Measurements from ENCODE around the gene GOLGA6C. TPM values are rescaled to one million over a fixed set of nuclear protein-coding genes. Genes with fewer than 3 reads are reported as not detected.
"Not testable (repeated sequence)": the region's sequence is repeated elsewhere in the genome, so short reads cannot be mapped to it uniquely, and the experiment has no call there.

GOLGA6C gene
- total RNA-seq, 1 donor from 2014 or later = not detected

GRCh38 chr15:75307778-75308390 is 49.8 kb downstream of the GOLGA6C start:
- Histone ChIP-seq H3K4me3 (no peak overlapping the region), H3K9me3 (no peaks in the 10 kb centered on the region), H3K36me3 (no peaks in the 10 kb centered on the region), H3K4me1 (no peaks in the 10 kb centered on the region), H3K27ac (no peak overlapping the region), H3K27me3 (ENCODE audit: low read depth) (peaks cover 10% of the 10 kb centered on the region)
- TF ChIP-seq CTCF (IDR thresholded peaks at IDR 0.05) = peak; percentile 36
- intact Hi-C loops (cut with DNase I) = no loop called here
- peak; percentile 63 to 77 for ATAC-seq
- no peak for DNase-seq

- no peaks in the 10 kb centered on the region for H3K4me1 ChIP-seq
- no peaks in the 10 kb centered on the region for H3K36me3 ChIP-seq
- H3K4me3 ChIP-seq = no peak overlapping the region
- H3K9me3 ChIP-seq = no peaks in the 10 kb centered on the region
- no peak overlapping the region for H3K27ac ChIP-seq
- intact Hi-C loops (cut with DNase I) = no loop called here
- DNase-seq = no peak
- H3K27me3 ChIP-seq (ENCODE audit: low read depth) = peaks cover 10% of the 10 kb centered on the region
- no peak for ATAC-seq
- no peak for TF ChIP-seq CTCF (IDR thresholded peaks at IDR 0.05)
These were observed 51.6 kb downstream of the GOLGA6C start for GRCh38 chr15:75309711-75310110.

GRCh38 chr15:75312548-75312947 is 54.4 kb downstream of the GOLGA6C start:
- H3K27ac ChIP-seq; DNase-seq; intact Hi-C loops (cut with DNase I); H3K27me3 ChIP-seq (ENCODE audit: low read depth); H3K4me3 ChIP-seq; ATAC-seq; H3K9me3 ChIP-seq; H3K36me3 ChIP-seq; H3K4me1 ChIP-seq: not testable (repeated sequence)

- no peak for ATAC-seq
- no peak for DNase-seq
These were observed 55.1 kb downstream of the GOLGA6C start for GRCh38 chr15:75313116-75313845.

GRCh38 chr15:75314552-75315290 is 56.6 kb downstream of the GOLGA6C start:
- no peak for TF ChIP-seq CTCF (IDR thresholded peaks at IDR 0.05)
- ATAC-seq (no peak), DNase-seq (no peak)
- Histone ChIP-seq H3K27me3 (ENCODE audit: low read depth) (no peaks in the 10 kb centered on the region), H3K36me3 (no peaks in the 10 kb centered on the region), H3K4me3 (no peak overlapping the region), H3K27ac (no peak overlapping the region), H3K4me1 (no peaks in the 10 kb centered on the region), H3K9me3 (no peaks in the 10 kb centered on the region)
- intact Hi-C loops (cut with DNase I) = no loop called here

More at GRCh38 chr15:75313116-75313845, 55.1 kb downstream of the GOLGA6C start:
- Histone ChIP-seq H3K9me3 (no peaks in the 10 kb centered on the region), H3K4me1 (no peaks in the 10 kb centered on the region), H3K4me3 (no peak overlapping the region), H3K36me3 (no peaks in the 10 kb centered on the region), H3K27me3 (ENCODE audit: low read depth) (no peaks in the 10 kb centered on the region), H3K27ac (no peak overlapping the region)
- intact Hi-C loops (cut with DNase I) = no loop called here
- no peak for TF ChIP-seq CTCF (IDR thresholded peaks at IDR 0.05)

- intact Hi-C loops (cut with DNase I); ATAC-seq; H3K4me3 ChIP-seq; H3K9me3 ChIP-seq; H3K27me3 ChIP-seq (ENCODE audit: low read depth); H3K36me3 ChIP-seq; H3K4me1 ChIP-seq; DNase-seq; H3K27ac ChIP-seq: not testable (repeated sequence)
These were observed 61.2 kb downstream of the GOLGA6C start for GRCh38 chr15:75319231-75319897.

Measured in lower lobe of right lung (tissue), 2 donors.